ENCODE results near the gene PDZD2. TPM values are rescaled to one million over a fixed set of nuclear protein-coding genes. Genes with fewer than 3 reads are reported as not detected.

PDZD2 gene
- total RNA-seq, 3 donors from 2014 or later (not counting 1 experiment from before 2014, with no cell fraction given), result 0.50 to 1.3 (median 0.66) TPM

- H3K9me3 Mint-ChIP-seq, result no peaks in the 10 kb centered on the region
Observed at GRCh38 chr5:32042551-32042961, 403.6 kb downstream of the PDZD2 start.

GRCh38 chr5:32043105-32043504 is 404.2 kb downstream of the PDZD2 start:
- Mint-ChIP-seq H3K4me3 (no peak overlapping the region), H3K9me3 (no peaks in the 10 kb centered on the region), H3K36me3 (no peaks in the 10 kb centered on the region), H3K27me3 (ENCODE audit: low read depth in 2 of 2) (no peaks in the 10 kb centered on the region), H3K4me1 (no peaks in the 10 kb centered on the region), H3K27ac (no peak overlapping the region)
- H3K36me3 ChIP-seq (ENCODE audit: control insufficient read depth, insufficient read depth, low read length), result no peaks in the 10 kb centered on the region
- H3K4me3 ChIP-seq (ENCODE audit: low read length), result no peak overlapping the region
- no peaks in the 10 kb centered on the region for H3K9me3 ChIP-seq (ENCODE audit: control insufficient read depth, insufficient read depth, low read length)
- ATAC-seq (no peak), DNase-seq (no peak)
- no peaks in the 10 kb centered on the region for H3K27me3 ChIP-seq (ENCODE audit: control insufficient read depth, insufficient read depth, low read length)
- intact Hi-C loops (cut with micrococcal nuclease), result no loop called here
- no peak overlapping the region for H3K27ac ChIP-seq (ENCODE audit: low read length)
- no peaks in the 10 kb centered on the region for H3K4me1 ChIP-seq (ENCODE audit: control insufficient read depth, insufficient read depth, low read length)
- WGBS (ENCODE audit: insufficient coverage), result 87% methylated on average over 4 of the region's 5 CpGs
- TF ChIP-seq CTCF (IDR thresholded peaks at IDR 0.05), result no peak

More at GRCh38 chr5:32042551-32042961, 403.6 kb downstream of the PDZD2 start:
- Histone ChIP-seq H3K36me3 (ENCODE audit: control insufficient read depth, insufficient read depth, low read length) (no peaks in the 10 kb centered on the region), H3K27me3 (ENCODE audit: control insufficient read depth, insufficient read depth, low read length) (no peaks in the 10 kb centered on the region), H3K9me3 (ENCODE audit: control insufficient read depth, insufficient read depth, low read length) (no peaks in the 10 kb centered on the region), H3K27ac (ENCODE audit: low read length) (no peak overlapping the region), H3K4me3 (ENCODE audit: low read length) (no peak overlapping the region), H3K4me1 (ENCODE audit: control insufficient read depth, insufficient read depth, low read length) (no peaks in the 10 kb centered on the region)
- Mint-ChIP-seq H3K27me3 (ENCODE audit: low read depth in 2 of 2) (no peaks in the 10 kb centered on the region), H3K36me3 (no peaks in the 10 kb centered on the region), H3K27ac (no peak overlapping the region), H3K4me3 (no peak overlapping the region), H3K4me1 (no peaks in the 10 kb centered on the region)
- WGBS (ENCODE audit: insufficient coverage), result 75% methylated on average over 7 of the region's 7 CpGs
- DNase-seq (no peak), ATAC-seq (no peak)
- no peak for TF ChIP-seq CTCF (IDR thresholded peaks at IDR 0.05)
- intact Hi-C loops (cut with micrococcal nuclease), result no loop called here

GRCh38 chr5:32044434-32044833 is 405.5 kb downstream of the PDZD2 start:
- Histone ChIP-seq H3K9me3 (ENCODE audit: control insufficient read depth, insufficient read depth, low read length) (no peaks in the 10 kb centered on the region), H3K36me3 (ENCODE audit: control insufficient read depth, insufficient read depth, low read length) (no peaks in the 10 kb centered on the region), H3K4me1 (ENCODE audit: control insufficient read depth, insufficient read depth, low read length) (no peaks in the 10 kb centered on the region), H3K4me3 (ENCODE audit: low read length) (no peak overlapping the region), H3K27ac (ENCODE audit: low read length) (no peak overlapping the region), H3K27me3 (ENCODE audit: control insufficient read depth, insufficient read depth, low read length) (no peaks in the 10 kb centered on the region)
- Mint-ChIP-seq H3K27me3 (ENCODE audit: low read depth in 2 of 2) (no peaks in the 10 kb centered on the region), H3K9me3 (no peaks in the 10 kb centered on the region), H3K4me3 (no peak overlapping the region), H3K27ac (no peak overlapping the region), H3K4me1 (no peaks in the 10 kb centered on the region), H3K36me3 (no peaks in the 10 kb centered on the region)
- no peak for TF ChIP-seq CTCF (IDR thresholded peaks at IDR 0.05)
- no peak for ATAC-seq
- intact Hi-C loops (cut with micrococcal nuclease), result no loop called here
- no peak for DNase-seq
- 86% methylated on average over 7 of the region's 7 CpGs for WGBS (ENCODE audit: insufficient coverage)

GRCh38 chr5:32044939-32045338 is 406.0 kb downstream of the PDZD2 start:
- Histone ChIP-seq H3K36me3 (ENCODE audit: control insufficient read depth, insufficient read depth, low read length) (no peaks in the 10 kb centered on the region), H3K27ac (ENCODE audit: low read length) (no peak overlapping the region), H3K4me3 (ENCODE audit: low read length) (no peak overlapping the region), H3K9me3 (ENCODE audit: control insufficient read depth, insufficient read depth, low read length) (no peaks in the 10 kb centered on the region), H3K4me1 (ENCODE audit: control insufficient read depth, insufficient read depth, low read length) (no peaks in the 10 kb centered on the region), H3K27me3 (ENCODE audit: control insufficient read depth, insufficient read depth, low read length) (no peaks in the 10 kb centered on the region)
- H3K27ac Mint-ChIP-seq, result no peak overlapping the region
- no peaks in the 10 kb centered on the region for H3K36me3 Mint-ChIP-seq
- TF ChIP-seq CTCF (IDR thresholded peaks at IDR 0.05), result no peak
- intact Hi-C loops (cut with micrococcal nuclease), result no loop called here
- H3K27me3 Mint-ChIP-seq (ENCODE audit: low read depth in 2 of 2), result no peaks in the 10 kb centered on the region
- no peak for ATAC-seq
- DNase-seq, result no peak
- H3K4me1 Mint-ChIP-seq, result no peaks in the 10 kb centered on the region
- H3K4me3 Mint-ChIP-seq, result no peak overlapping the region
- H3K9me3 Mint-ChIP-seq, result no peaks in the 10 kb centered on the region

All from natural killer cell (primary cell).